ENCODE measurements around the gene SPATA18. TPM values are rescaled to one million over a fixed set of nuclear protein-coding genes. Genes with fewer than 3 reads are reported as not detected.

Gene SPATA18
- total and polyA plus RNA-seq, 4 donors: 4.7 to 12.5 (median 6.8) TPM

- ATAC-seq (ENCODE audit: low FRiP score) (peak; percentile 55), DNase-seq (no peak)
- H3K4me3 ChIP-seq (ENCODE audit: low read length in 2 of 2): no peak overlapping the region
- H3K4me1 ChIP-seq (ENCODE audit: control insufficient read depth in 1 of 2, insufficient read depth in 2 of 2, low read length in 2 of 2): peaks cover 0 to 2% of the 10 kb centered on the region in 2 donors
- H3K36me3 ChIP-seq (ENCODE audit: control insufficient read depth in 1 of 2, insufficient read depth in 2 of 2, low read length in 1 of 2): no peaks in the 10 kb centered on the region
- WGBS, 2 donors: 83 to 84% methylated on average over 5 of the region's 5 CpGs
- H3K27ac ChIP-seq (ENCODE audit: low read depth in 1 of 2, low read length in 2 of 2): no peak overlapping the region
- no peaks in the 10 kb centered on the region for H3K27me3 ChIP-seq (ENCODE audit: control insufficient read depth in 1 of 2, insufficient read depth in 2 of 2, low read length in 1 of 2)
- H3K9me3 ChIP-seq (ENCODE audit: control insufficient read depth, low read length): no peaks in the 10 kb centered on the region
- intact Hi-C loops (cut with DNase I): no loop called here
Measured at GRCh38 chr4:52106660-52107059, 55.6 kb downstream of the SPATA18 start.

GRCh38 chr4:52107336-52107735 lies 56.2 kb downstream of the SPATA18 start:
- no peak for DNase-seq
- H3K4me1 ChIP-seq (ENCODE audit: control insufficient read depth in 1 of 2, insufficient read depth in 2 of 2, low read length in 2 of 2): peaks cover 0 to 2% of the 10 kb centered on the region in 2 donors
- no peak overlapping the region for H3K27ac ChIP-seq (ENCODE audit: low read depth in 1 of 2, low read length in 2 of 2)
- H3K9me3 ChIP-seq (ENCODE audit: control insufficient read depth, low read length): no peaks in the 10 kb centered on the region
- H3K27me3 ChIP-seq (ENCODE audit: control insufficient read depth in 1 of 2, insufficient read depth in 2 of 2, low read length in 1 of 2): no peaks in the 10 kb centered on the region
- no peak for ATAC-seq (ENCODE audit: low FRiP score)
- intact Hi-C loops (cut with DNase I): no loop called here
- H3K36me3 ChIP-seq (ENCODE audit: control insufficient read depth in 1 of 2, insufficient read depth in 2 of 2, low read length in 1 of 2): no peaks in the 10 kb centered on the region
- WGBS, 2 donors: 85 to 89% methylated on average over 3 of the region's 3 CpGs
- H3K4me3 ChIP-seq (ENCODE audit: low read length in 2 of 2): no peak overlapping the region

- no peak overlapping the region for H3K4me3 ChIP-seq (ENCODE audit: low read length in 2 of 2)
- peaks cover 0 to 2% of the 10 kb centered on the region in 2 donors for H3K4me1 ChIP-seq (ENCODE audit: control insufficient read depth in 1 of 2, insufficient read depth in 2 of 2, low read length in 2 of 2)
- intact Hi-C loops (cut with DNase I): no loop called here
- H3K27ac ChIP-seq (ENCODE audit: low read depth in 1 of 2, low read length in 2 of 2): no peak overlapping the region
- H3K36me3 ChIP-seq (ENCODE audit: control insufficient read depth in 1 of 2, insufficient read depth in 2 of 2, low read length in 1 of 2): no peaks in the 10 kb centered on the region
- H3K9me3 ChIP-seq (ENCODE audit: control insufficient read depth, low read length): no peaks in the 10 kb centered on the region
- DNase-seq: no peak
- H3K27me3 ChIP-seq (ENCODE audit: control insufficient read depth in 1 of 2, insufficient read depth in 2 of 2, low read length in 1 of 2): no peaks in the 10 kb centered on the region
- 86 to 87% methylated on average over 1 of the region's 1 CpG for WGBS, 2 donors
- ATAC-seq (ENCODE audit: low FRiP score): no peak
Measured at GRCh38 chr4:52107745-52108144, 56.6 kb downstream of the SPATA18 start.

- WGBS, 2 donors: 49 to 57% methylated on average over 1 of the region's 1 CpG
- Histone ChIP-seq H3K4me1 (ENCODE audit: control insufficient read depth in 1 of 2, insufficient read depth in 2 of 2, low read length in 2 of 2) (peaks cover 0 to 2% of the 10 kb centered on the region in 2 donors), H3K9me3 (ENCODE audit: control insufficient read depth, low read length) (no peaks in the 10 kb centered on the region), H3K27me3 (ENCODE audit: control insufficient read depth in 1 of 2, insufficient read depth in 2 of 2, low read length in 1 of 2) (no peaks in the 10 kb centered on the region), H3K4me3 (ENCODE audit: low read length in 2 of 2) (no peak overlapping the region), H3K27ac (ENCODE audit: low read depth in 1 of 2, low read length in 2 of 2) (no peak overlapping the region), H3K36me3 (ENCODE audit: control insufficient read depth in 1 of 2, insufficient read depth in 2 of 2, low read length in 1 of 2) (no peaks in the 10 kb centered on the region)
- intact Hi-C loops (cut with DNase I): no loop called here
- no peak for ATAC-seq (ENCODE audit: low FRiP score)
- no peak for DNase-seq
Measured at GRCh38 chr4:52110171-52110570, 59.1 kb downstream of the SPATA18 start.

GRCh38 chr4:52111995-52112394 lies 60.9 kb downstream of the SPATA18 start:
- Histone ChIP-seq H3K27me3 (ENCODE audit: control insufficient read depth in 1 of 2, insufficient read depth in 2 of 2, low read length in 1 of 2) (no peaks in the 10 kb centered on the region), H3K4me1 (ENCODE audit: control insufficient read depth in 1 of 2, insufficient read depth in 2 of 2, low read length in 2 of 2) (peaks cover 0 to 2% of the 10 kb centered on the region in 2 donors), H3K4me3 (ENCODE audit: low read length in 2 of 2) (no peak overlapping the region), H3K36me3 (ENCODE audit: control insufficient read depth in 1 of 2, insufficient read depth in 2 of 2, low read length in 1 of 2) (no peaks in the 10 kb centered on the region), H3K9me3 (ENCODE audit: control insufficient read depth, low read length) (no peaks in the 10 kb centered on the region), H3K27ac (ENCODE audit: low read depth in 1 of 2, low read length in 2 of 2) (no peak overlapping the region)
- DNase-seq (no peak), ATAC-seq (ENCODE audit: low FRiP score) (peak; percentile 70)
- WGBS, 2 donors: 8 to 10% methylated on average over 1 of the region's 1 CpG
- intact Hi-C loops (cut with DNase I): no loop called here

- Histone ChIP-seq H3K27me3 (ENCODE audit: control insufficient read depth in 1 of 2, insufficient read depth in 2 of 2, low read length in 1 of 2) (no peaks in the 10 kb centered on the region), H3K36me3 (ENCODE audit: control insufficient read depth in 1 of 2, insufficient read depth in 2 of 2, low read length in 1 of 2) (no peaks in the 10 kb centered on the region), H3K27ac (ENCODE audit: low read depth in 1 of 2, low read length in 2 of 2) (no peak overlapping the region), H3K4me1 (ENCODE audit: control insufficient read depth in 1 of 2, insufficient read depth in 2 of 2, low read length in 2 of 2) (peaks cover 0 to 2% of the 10 kb centered on the region in 2 donors), H3K9me3 (ENCODE audit: control insufficient read depth, low read length) (no peaks in the 10 kb centered on the region), H3K4me3 (ENCODE audit: low read length in 2 of 2) (no peak overlapping the region)
- DNase-seq (no peak), ATAC-seq (ENCODE audit: low FRiP score) (no peak)
- intact Hi-C loops (cut with DNase I): no loop called here
- 48% methylated on average over 1 of the region's 1 CpG for WGBS, 2 donors
Measured at GRCh38 chr4:52112411-52112810, 61.3 kb downstream of the SPATA18 start.

- Histone ChIP-seq H3K4me1 (ENCODE audit: control insufficient read depth in 1 of 2, insufficient read depth in 2 of 2, low read length in 2 of 2) (no peaks in the 10 kb centered on the region), H3K36me3 (ENCODE audit: control insufficient read depth in 1 of 2, insufficient read depth in 2 of 2, low read length in 1 of 2) (no peaks in the 10 kb centered on the region), H3K27ac (ENCODE audit: low read depth in 1 of 2, low read length in 2 of 2) (no peak overlapping the region), H3K27me3 (ENCODE audit: control insufficient read depth in 1 of 2, insufficient read depth in 2 of 2, low read length in 1 of 2) (no peaks in the 10 kb centered on the region), H3K9me3 (ENCODE audit: control insufficient read depth, low read length) (no peaks in the 10 kb centered on the region), H3K4me3 (ENCODE audit: low read length in 2 of 2) (no peak overlapping the region)
- DNase-seq (no peak), ATAC-seq (ENCODE audit: low FRiP score) (no peak)
- WGBS, 2 donors: 54 to 65% methylated on average over 2 of the region's 2 CpGs
- intact Hi-C loops (cut with DNase I): no loop called here
Measured at GRCh38 chr4:52116641-52117040, 65.5 kb downstream of the SPATA18 start.

GRCh38 chr4:52126226-52126625 lies 75.1 kb downstream of the SPATA18 start:
- intact Hi-C loops (cut with DNase I): no loop called here
- H3K36me3 ChIP-seq (ENCODE audit: control insufficient read depth in 1 of 2, insufficient read depth in 2 of 2, low read length in 1 of 2): no peaks in the 10 kb centered on the region
- H3K4me1 ChIP-seq (ENCODE audit: control insufficient read depth in 1 of 2, insufficient read depth in 2 of 2, low read length in 2 of 2): no peaks in the 10 kb centered on the region
- no peak overlapping the region for H3K27ac ChIP-seq (ENCODE audit: low read depth in 1 of 2, low read length in 2 of 2)
- 62 to 70% methylated on average over 3 of the region's 3 CpGs for WGBS, 2 donors
- H3K4me3 ChIP-seq (ENCODE audit: low read length in 2 of 2): no peak overlapping the region
- peaks cover 1% of the 10 kb centered on the region for H3K9me3 ChIP-seq (ENCODE audit: control insufficient read depth, low read length)
- DNase-seq (no peak), ATAC-seq (ENCODE audit: low FRiP score) (no peak)
- H3K27me3 ChIP-seq (ENCODE audit: control insufficient read depth in 1 of 2, insufficient read depth in 2 of 2, low read length in 1 of 2): no peaks in the 10 kb centered on the region

GRCh38 chr4:52126966-52127365 lies 75.9 kb downstream of the SPATA18 start:
- ATAC-seq (ENCODE audit: low FRiP score): no peak

More at GRCh38 chr4:52126966-52127365, 75.9 kb downstream of the SPATA18 start:
- Histone ChIP-seq H3K4me3 (ENCODE audit: low read length in 2 of 2) (no peak overlapping the region), H3K36me3 (ENCODE audit: control insufficient read depth in 1 of 2, insufficient read depth in 2 of 2, low read length in 1 of 2) (no peaks in the 10 kb centered on the region), H3K9me3 (ENCODE audit: control insufficient read depth, low read length) (peaks cover 1% of the 10 kb centered on the region), H3K27ac (ENCODE audit: low read depth in 1 of 2, low read length in 2 of 2) (no peak overlapping the region), H3K27me3 (ENCODE audit: control insufficient read depth in 1 of 2, insufficient read depth in 2 of 2, low read length in 1 of 2) (no peaks in the 10 kb centered on the region), H3K4me1 (ENCODE audit: control insufficient read depth in 1 of 2, insufficient read depth in 2 of 2, low read length in 2 of 2) (no peaks in the 10 kb centered on the region)
- DNase-seq: no peak
- 67 to 68% methylated on average over 5 of the region's 5 CpGs for WGBS, 2 donors
- intact Hi-C loops (cut with DNase I): no loop called here

All from aorta (tissue), 5 donors.